HG03575 (cell line): ENCODE results near the gene DDR1.

Source experiments
- ATAC-seq: cut with Tn5 transposase; IDR thresholded peaks from one replicate; pipeline ENCODE4 v1.9.1; 2021; ENCODE audit not compliant: unreplicated experiment, insufficient number of reproducible peaks, low FRiP score; ENCODE audit errors: extremely low read depth

The DDR1 gene

DNA sequence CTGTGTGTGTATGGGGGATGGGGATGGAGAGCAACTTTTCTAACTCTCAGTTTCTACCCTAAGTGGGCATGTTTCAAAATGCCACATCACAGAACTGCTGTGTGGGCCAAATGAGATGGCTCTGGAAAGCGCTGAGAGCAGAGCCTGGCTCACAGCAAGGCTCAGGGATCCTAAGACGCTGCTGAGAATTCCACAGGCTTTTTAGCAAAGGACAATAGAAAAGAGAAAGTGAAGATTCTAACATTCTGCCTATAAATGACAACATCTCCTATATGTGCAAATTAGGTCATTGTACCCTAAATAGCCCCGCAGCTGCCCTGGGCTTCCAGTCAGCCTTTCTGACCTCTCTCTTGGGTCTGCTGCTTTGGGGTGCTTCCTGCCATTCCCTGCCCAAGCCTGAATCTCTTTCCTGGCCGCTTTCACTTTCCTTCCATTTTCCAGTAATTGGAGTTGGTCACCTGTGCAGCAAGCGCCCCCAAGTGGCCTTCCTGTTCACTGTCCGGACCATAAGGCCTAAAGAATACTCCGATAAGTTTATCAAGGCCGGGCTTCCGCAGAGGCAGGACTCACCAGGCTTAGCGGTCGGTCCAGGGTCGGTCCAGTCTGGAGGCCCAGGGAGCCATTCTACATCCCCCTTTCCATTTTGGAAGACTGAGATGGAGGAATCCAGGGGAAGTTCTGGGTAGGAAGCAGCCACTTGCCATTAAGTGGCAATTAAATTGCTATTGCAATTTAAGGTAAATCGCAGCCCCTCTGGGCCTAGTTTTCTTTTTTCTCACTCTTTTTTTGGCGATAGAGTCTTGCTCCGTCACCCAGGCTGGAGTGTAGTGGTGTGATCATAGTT lies 6.7 kb upstream of the DDR1 start:
- ATAC-seq, result no peak

DNA sequence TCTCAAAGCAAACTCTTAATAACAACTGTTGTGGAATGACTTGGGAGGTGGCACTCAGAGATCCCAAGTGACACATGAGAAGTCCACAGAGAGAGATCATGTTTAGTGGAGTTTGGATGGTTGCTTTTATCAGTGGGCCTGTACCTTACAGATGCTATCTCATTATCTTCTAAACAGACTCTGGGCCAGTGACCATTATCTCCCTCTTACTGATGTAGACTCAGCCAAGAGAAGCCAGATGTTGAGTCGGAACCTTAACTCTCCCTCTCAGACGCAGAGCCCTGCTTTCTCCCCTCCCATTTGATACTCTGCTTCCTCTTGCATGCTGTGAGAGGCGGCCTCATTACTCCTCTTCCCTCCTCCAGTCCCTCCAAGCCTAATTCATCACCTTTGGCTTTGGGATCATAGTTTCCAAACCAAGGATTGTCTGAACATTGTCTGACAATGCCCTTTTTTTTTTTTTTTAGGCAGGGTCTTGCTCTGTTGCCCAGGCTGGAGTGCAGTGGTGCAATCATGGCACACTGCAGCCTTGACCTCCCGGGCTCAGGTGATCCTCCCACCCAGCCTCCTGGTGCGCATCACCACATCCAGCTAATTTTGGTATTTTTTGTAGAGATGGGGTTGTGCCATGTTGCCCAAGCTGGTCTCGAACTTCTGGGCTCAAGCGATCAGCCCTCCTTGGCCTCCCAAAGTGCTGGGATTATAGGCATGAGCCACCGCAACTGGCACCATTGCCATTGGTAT lies 4.5 kb upstream of the DDR1 start:
- ATAC-seq, result no peak

DNA sequence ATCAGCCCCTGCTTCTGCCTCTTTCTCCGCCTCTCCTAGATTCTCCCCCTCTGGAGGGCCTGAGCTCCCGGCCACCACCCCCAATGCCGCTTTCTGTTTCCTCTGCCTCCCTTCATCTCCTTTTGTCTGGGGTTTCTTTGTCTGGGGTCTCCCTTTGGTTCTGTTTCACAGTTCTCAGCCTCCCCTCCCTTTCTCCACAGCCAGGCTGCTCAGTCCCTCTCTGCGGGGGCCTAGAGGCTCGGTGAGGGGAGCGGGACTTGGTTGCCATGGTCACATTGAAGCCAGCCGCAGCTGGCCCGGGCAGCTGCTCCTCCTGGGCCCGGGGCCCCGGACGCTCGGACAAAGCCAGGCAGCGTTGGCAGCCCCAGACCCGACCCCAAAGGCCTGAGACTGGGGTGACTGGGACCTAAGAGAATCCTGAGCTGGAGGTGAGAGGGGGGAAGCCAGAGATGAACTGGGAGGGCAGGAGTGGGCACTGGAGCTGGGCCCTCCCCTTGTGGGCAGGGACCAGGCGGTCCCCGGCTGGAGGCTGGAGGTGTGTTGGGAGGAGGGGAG lies 3.5 kb upstream of the DDR1 start:
- ATAC-seq, result no peak

DNA sequence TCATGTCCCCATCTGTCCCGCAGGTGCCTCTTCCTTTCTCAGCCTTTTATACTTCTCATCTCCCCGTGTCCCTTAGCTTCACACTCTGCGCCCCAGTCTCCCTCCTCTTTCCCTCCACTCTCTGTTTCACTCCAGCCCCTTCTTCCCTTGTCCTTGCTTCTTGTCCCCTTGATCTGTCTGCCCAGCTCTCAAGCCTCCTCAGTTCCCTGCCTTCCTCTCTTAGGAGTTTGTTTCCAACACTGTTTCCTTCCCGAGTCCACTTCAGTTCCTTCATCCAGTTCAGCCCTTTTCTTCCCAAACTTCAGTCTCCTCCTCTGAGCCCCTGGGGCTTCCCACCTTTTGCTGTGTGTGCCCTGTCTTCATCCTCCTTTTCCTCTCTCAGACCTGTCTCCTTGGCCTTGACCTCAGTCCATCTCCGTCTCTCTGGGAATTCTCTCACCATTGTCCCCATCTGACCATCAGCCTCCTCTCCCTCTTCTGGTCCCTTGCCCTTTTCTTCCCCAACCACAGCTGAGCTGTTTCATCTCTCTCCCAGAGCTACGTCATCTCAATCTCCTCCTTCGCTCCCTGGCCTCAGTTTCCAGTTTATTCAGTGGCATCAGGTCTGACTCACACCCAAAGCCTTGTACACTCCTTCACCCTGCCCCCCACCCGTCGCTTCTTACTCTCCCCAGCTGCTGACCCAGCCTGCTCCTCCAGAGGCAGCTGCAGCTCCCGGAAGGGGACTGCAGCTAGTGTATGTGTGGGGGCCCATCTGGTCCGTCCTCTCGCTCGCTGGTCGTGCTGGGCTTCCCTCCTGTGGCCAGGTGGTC lies 2.7 kb upstream of the DDR1 start:
- ATAC-seq, result no peak

DNA sequence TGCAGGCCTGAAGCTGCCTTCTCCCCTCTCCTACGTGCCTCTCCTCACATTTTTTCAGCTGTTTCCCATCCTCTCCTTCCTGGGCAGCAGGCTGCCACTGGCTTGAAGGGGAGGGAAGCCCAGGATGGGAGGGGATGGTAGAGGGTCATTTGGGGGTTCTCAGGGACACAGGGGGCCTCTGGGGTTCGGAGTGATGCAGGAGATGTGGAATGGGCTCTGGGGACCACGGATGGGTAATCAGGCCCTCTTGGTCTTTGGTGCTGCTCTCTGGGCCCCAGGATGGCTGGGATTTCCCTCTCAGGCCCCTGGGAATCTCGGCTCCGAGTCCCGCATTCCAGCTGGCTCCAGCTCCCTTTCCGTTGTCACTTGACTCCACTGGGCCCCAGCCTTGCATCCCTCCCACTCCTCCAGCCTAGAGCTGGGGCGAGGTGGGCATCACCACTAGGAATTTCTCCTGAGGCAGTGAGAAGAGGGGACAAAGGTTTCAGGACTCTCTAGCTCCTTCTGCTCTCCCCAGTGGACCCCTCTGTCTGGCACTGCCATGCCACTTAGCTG lies 2.0 kb upstream of the DDR1 start:
- no peak for ATAC-seq

DNA sequence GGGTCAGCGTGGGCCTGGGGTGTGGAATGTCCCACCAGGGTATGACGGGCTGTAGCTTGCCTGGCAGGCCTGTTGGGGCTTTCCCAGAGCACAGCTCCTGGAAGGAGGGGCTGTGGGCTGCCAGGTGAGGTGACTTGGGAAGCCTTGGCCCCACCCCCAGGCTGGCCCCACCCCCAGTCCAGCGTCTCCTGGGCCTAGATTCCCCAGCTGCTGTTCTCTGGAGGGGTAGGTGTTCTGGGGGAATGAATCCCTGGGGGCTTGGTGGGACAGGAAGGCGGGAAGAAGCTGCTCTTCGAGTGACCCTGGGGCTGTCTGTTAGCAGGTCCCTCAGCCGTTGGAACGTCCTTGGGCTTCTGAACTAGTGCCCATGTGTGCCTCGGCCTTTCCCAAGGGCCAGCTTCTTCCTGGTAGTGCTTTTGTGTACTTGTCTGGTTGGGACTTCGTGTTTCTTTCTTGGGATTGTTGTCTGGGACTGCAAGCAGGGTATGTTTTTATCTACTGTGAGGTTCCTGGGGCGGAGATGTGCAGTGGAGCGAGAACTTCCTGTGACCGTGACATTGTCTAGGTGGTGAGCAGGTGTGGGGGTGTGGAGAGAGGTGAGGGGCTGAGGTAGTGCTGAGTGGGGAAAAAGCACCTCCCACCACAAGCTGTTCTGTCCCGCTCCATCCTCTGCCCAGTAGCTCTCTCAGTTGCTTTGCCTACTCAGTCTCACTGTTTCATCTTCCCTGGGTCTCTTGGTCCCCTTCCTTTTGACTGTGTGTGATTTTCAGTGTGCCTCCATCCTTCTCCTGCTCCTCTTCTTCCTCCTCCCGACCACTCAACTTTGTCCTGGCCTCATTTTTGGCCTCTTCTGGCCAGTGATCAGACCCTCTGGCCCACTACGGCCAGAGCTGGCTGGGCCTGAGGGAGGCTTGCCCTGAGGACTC lies 1.3 kb upstream of the DDR1 start:
- no peak for ATAC-seq

DNA sequence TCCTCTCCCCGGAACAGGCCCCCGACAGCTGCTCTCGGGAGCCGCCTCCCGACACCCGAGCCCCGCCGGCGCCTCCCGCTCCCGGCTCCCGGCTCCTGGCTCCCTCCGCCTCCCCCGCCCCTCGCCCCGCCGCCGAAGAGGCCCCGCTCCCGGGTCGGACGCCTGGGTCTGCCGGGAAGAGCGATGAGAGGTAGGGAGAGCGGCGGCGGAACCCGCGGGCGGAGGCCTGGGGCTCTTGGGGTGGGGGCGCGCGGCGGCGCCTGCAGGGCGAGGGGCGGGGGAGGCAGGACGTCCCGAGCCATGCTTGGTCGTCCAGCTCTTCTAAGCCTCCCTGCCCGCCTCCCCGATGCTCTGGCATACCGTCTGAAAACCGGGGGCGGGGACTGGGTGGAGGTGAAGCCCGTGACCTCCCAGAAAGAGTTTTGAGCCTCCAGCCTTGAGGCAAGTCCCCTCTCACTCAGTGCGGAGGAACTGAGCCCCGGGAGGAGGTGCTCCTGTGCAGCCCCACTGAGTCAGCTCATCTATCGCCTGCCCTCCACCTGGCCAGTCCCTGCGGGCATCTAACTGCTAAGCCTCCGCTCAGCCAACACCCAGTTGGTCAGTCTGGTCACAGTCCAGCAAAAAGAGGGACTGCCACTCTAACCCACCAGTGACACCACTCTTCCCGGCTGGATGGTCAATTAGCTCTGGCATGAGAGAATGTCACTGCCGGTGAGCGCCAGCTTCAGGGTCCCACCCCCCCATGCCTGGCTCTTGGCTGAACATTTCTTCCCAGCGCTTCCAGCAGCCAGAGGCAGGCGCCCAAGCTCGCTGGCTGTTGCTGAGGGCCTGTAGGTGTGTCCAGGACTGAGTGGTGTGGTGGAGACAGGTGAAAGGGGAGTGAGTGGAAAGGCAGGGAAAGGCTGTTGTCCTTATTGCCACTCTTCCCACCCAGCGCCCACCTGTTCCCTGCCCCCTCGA lies 482 bp downstream of the DDR1 start:
- ATAC-seq, result no peak

DNA sequence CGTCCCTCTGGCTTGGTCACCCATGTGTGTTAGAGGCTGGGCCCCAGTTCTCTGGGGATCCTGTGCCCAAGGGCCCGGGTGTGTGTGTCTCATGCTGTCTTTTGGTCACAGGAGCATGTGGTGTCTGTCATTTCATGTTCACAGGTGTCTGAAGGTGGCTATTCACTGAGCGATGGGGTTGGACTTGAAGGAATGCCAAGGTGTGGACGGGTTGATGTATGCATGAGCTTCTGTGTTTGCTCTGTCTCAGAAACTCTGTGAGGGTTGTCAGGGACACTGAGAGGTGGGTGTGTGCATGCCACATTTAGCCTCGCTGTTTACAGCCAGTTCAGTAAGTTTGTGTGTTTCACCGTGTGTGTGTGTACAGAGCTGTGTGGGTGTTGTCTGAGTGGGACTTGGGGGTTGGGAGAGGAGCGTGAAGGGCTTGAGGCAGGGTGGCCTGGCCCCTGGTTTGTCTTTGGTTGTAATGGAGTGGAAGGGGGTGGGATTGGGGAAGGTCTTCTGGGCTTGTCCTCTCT lies 1.2 kb downstream of the DDR1 start:
- no peak for ATAC-seq

DNA sequence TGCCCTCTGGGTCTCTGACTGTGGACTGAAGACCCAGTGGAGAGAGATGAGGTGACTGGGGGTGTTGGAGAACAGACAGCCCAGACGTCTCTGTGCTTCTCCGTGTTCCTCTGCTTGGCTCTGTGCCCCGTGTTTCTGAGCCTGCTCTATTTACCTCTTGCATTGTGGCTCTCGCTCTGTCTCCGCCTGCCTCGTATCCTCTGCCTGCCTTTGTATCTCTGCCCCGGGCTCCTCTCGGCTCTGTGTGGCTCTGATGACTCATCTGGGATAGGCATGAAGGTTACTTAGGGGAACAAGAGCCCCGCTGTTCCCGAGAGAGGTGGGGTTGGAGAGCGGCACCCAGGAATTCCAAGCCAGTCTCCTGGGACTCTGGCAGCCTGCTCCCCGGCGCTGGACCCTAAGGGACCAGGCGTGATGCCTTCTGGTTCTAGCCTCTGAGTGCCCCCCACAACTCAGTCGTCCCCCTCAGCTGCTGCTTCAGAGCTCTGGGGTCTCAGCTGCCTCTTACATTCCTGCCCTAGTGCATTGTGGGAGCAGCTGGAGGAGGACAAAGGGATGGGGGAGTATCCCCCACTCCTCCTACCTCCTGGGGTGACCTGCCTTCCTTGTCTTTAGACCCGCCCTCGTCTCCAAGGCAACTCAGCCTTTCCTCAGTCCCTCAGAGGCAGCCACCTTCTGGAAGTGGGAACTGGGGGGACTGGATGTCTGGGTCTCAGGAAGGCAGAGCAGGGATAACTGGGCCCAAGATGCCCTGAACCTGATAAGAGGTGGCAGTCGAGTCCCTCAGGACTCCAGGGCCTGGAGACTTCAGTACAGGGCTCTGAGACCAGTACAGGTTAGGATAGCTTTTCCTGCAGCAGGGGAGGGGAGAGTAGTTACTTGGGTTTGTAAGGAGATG lies 1.9 kb downstream of the DDR1 start:
- ATAC-seq, result no peak

DNA sequence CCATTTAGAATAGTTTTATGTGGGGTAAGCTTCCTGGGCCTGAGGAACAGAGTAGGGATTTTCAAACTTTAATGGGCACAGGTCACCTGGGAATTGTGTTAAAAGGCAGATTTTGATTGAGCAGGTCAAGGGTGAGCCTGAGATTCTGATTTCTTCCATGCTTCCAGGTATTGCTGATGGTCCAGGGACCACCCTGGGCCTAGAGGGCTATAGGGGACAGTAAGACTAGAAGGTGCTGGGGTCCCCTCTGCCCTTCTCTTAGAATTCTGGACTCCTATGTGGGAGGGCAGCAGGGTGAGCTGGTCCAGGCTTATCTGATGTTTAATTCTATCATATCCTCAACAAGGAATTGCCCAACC lies 2.6 kb downstream of the DDR1 start:
- no peak for ATAC-seq

DNA sequence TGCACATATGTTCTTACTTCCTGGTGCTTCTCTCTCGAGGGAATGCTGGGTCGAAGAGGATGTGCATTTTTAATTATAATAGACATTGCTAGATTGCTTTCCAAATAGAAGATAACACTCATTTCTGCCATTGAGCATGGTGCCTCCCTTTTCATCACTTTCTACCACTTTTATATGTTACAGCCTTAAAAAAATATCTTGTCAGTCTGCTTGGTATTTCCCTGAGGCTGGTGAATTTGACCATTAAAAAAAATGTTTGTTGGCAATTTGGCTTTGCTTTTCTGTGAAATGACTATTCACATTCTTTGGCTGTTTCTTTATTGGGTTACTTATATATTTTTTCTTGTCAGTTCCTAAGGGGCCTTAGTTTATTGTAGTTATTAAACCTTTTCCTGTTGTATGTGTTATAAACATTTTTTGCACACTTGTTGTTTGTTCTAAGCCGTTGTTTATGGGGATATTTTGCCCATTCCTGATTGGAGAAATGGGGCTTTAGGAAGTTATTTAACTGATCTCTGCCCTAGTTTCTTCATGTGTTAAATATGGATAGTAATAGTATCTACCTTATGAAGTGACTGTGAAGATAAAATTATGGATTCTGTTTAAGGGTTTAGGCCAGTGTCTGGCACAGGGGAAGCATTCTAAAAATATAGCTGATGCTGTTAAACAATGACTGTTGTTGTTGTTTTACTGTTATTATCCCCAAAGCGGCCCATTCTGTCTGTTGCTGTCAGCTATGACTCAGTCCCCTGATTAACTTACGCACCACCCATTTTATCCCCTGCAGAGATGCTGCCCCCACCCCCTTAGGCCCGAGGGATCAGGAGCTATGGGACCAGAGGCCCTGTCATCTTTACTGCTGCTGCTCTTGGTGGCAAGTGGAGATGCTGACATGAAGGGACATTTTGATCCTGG lies 3.8 kb downstream of the DDR1 start:
- no peak for ATAC-seq

DNA sequence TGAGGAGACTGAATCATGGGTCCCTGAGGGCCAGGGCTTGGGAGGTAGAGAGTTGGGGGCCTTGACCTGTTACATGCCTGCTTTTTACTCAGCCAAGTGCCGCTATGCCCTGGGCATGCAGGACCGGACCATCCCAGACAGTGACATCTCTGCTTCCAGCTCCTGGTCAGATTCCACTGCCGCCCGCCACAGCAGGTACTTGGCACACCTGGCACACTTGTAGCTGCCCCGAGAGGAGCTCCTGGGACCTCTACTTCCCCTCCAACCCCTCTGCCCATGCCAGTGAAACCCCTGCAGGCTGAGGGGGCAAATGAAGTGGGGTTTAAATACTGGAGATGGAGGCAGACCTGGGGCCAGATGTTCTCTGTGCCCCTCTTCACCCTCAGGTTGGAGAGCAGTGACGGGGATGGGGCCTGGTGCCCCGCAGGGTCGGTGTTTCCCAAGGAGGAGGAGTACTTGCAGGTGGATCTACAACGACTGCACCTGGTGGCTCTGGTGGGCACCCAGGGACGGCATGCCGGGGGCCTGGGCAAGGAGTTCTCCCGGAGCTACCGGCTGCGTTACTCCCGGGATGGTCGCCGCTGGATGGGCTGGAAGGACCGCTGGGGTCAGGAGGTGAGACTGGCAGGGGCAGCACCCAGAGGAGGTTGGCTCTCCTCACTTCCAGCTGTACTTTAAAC lies 4.6 kb downstream of the DDR1 start:
- ATAC-seq, result no peak

DNA sequence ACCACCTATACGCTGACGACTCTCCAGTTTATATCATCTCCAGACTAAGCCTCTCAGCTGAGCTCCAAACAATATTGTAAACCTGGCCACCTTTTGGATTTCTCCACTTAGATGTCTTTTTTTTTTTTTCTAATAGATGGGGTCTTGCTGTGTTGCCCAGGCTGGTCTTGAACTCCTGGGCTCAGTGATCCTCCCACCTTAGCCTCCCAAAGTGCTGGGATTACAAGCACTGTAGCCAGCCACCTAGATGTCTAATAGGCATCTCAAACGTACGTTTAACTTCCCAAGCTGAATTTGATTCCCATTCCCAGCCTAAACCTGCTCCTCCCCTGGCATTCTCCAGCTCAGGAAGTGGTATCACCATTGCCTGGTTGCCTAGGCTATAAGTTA lies 5.2 kb downstream of the DDR1 start:
- ATAC-seq, result no peak

DNA sequence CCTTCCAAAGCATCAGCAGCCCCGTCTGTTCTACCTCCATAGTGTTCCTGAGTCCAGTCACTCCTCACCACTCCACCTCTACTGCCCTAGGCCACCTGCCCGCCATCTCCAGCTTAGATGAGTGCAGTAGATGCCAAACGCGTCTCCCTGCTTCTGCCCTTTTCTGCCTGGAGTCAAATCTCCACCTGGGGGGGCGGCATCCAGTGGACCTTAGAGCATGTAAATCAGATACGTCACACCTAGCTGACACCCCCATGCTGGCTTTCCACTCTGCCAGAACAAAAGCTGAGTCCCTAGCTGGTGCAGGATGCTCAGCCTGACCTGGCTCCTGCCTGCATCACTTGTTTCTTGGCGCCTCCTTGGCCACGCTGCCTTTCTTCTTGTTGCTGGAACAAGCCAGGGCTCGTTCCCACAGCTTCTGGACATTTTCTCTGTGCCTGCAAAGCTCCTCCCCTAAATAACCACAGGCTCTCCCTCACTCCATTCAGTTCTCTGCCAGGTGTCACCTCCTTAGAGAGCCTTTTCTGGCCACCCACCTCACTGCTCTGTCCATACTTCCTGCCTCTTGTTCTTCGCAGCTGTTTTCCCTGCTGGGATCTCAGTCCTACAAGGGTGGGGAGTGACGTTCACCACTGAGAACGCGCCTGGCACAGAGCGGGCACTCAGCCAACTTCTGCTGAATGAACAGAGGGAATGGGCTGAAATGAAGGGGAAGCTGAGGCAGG lies 5.8 kb downstream of the DDR1 start:
- no peak for ATAC-seq
